HEK293 (cell line): Measurements from ENCODE around the gene GRB2.

Experiments
- CTCF ChIA-PET: fragments of 350-600 bp; formaldehyde crosslinking; extraction: SDS; loops from one replicate; lab custom pipeline; 2021; ENCODE audit warnings: antibody characterized with exemption; lab: Yijun Ruan, JAX
- POLR2A ChIA-PET: fragments of 300-600 bp; formaldehyde crosslinking; extraction: SDS; loops from one replicate; lab custom pipeline; 2020; ENCODE audit warnings: antibody characterized with exemption, inconsistent platforms; lab: Yijun Ruan, JAX
- H3K27ac ChIP-seq: fragments of 200-500 bp; sonication (Bioruptor generic); 2 replicates; pipeline ENCODE4 v1.5.1; 2014; ENCODE audit warnings: low read depth, low read length, control low read depth, inconsistent platforms; ENCODE audit errors: extremely low read depth
- H3K36me3 ChIP-seq, 2 experiments: fragments of 200-500 bp in 1 of 2; sonication (Bioruptor generic) in 1 of 2; 1 replicate in 1 of 2; 2 replicates in 1 of 2; pipeline ENCODE4 v1.5.1; 2014 to 2017; ENCODE audit warnings: inconsistent platforms in 2 of 2, low read length in 2 of 2; ENCODE audit not compliant: control insufficient read depth in 2 of 2, insufficient read depth in 1 of 2
- H3K4me1 ChIP-seq: fragments of 200-500 bp; sonication (Bioruptor generic); 2 replicates; pipeline ENCODE4 v1.5.1; 2014; ENCODE audit warnings: mild to moderate bottlenecking, low read length, inconsistent platforms; ENCODE audit not compliant: control insufficient read depth, insufficient read depth
- H3K4me3 ChIP-seq: 2 replicates; pipeline ENCODE4 v1.5.1; 2011; ENCODE audit warnings: low read depth, mild to moderate bottlenecking, control low read depth, low read length, moderate library complexity
- H3K9me3 ChIP-seq: fragments of 200-500 bp; sonication (Bioruptor generic); 2 replicates; pipeline ENCODE4 v1.5.1; 2014; ENCODE audit warnings: low read depth, low read length, inconsistent platforms; ENCODE audit not compliant: control insufficient read depth, insufficient read depth
- KLF16 ChIP-seq: fragments of 450-650 bp; formaldehyde crosslinking; IDR thresholded peaks from 2 replicates; pipeline ENCODE4 v1.5.1; 2017; ENCODE audit warnings: missing biosample characterization, missing genetic modification characterization
- OSR2 ChIP-seq: fragments of 450-650 bp; formaldehyde crosslinking; IDR thresholded peaks from 2 replicates; pipeline ENCODE4 v1.5.1; 2016; ENCODE audit warnings: missing biosample characterization, missing genetic modification characterization
- PRDM1 ChIP-seq: fragments of 450-650 bp; formaldehyde crosslinking; IDR thresholded peaks from 2 replicates; pipeline ENCODE4; 2016; ENCODE audit warnings: missing biosample characterization, missing genetic modification characterization
- SCRT2 ChIP-seq: fragments of 450-650 bp; formaldehyde crosslinking; IDR thresholded peaks from 2 replicates; pipeline ENCODE4 v1.5.1; 2016; ENCODE audit warnings: missing biosample characterization, missing genetic modification characterization
- SP7 ChIP-seq: fragments of 450-650 bp; formaldehyde crosslinking; IDR thresholded peaks from 2 replicates; pipeline ENCODE4 v1.5.1; 2016; ENCODE audit warnings: missing biosample characterization, missing genetic modification characterization
- ZEB2 ChIP-seq: fragments of 450-650 bp; formaldehyde crosslinking; IDR thresholded peaks from 2 replicates; pipeline ENCODE4 v1.5.1; 2016; ENCODE audit warnings: missing biosample characterization, missing genetic modification characterization
- ZNF10 ChIP-seq: fragments of 450-650 bp; formaldehyde crosslinking; IDR thresholded peaks from 2 replicates; pipeline ENCODE4 v1.5.1; 2017; ENCODE audit warnings: missing biosample characterization, missing genetic modification characterization
- ZNF155 ChIP-seq: fragments of 450-650 bp; formaldehyde crosslinking; IDR thresholded peaks from 2 replicates; pipeline ENCODE4 v1.5.1; 2016; ENCODE audit warnings: missing biosample characterization, missing genetic modification characterization
- ZNF157 ChIP-seq: fragments of 450-650 bp; formaldehyde crosslinking; IDR thresholded peaks from 2 replicates; pipeline ENCODE4 v1.5.1; 2016; ENCODE audit warnings: missing biosample characterization, missing genetic modification characterization
- ZNF2 ChIP-seq: fragments of 450-650 bp; formaldehyde crosslinking; IDR thresholded peaks from 2 replicates; pipeline ENCODE4 v1.5.1; 2016; ENCODE audit warnings: missing biosample characterization, missing genetic modification characterization
- ZNF223 ChIP-seq: fragments of 450-650 bp; formaldehyde crosslinking; IDR thresholded peaks from 2 replicates; pipeline ENCODE4 v1.5.1; 2016; ENCODE audit warnings: missing biosample characterization, missing genetic modification characterization
- ZNF274 ChIP-seq, 2 experiments: fragments of 200-500 bp in 1 of 2; fragments of 450-650 bp in 1 of 2; sonication (Bioruptor generic) in 1 of 2; formaldehyde crosslinking in 1 of 2; IDR thresholded peaks; 2 replicates each; pipeline versions ENCODE4 v1.5.1 to v1.6.1; 2014 to 2016; ENCODE audit warnings: borderline replicate concordance in 1 of 2, inconsistent platforms in 1 of 2, low read length in 1 of 2, missing biosample characterization in 1 of 2, missing genetic modification characterization in 1 of 2
- ZNF335 ChIP-seq: fragments of 450-650 bp; formaldehyde crosslinking; conservative IDR thresholded peaks from 2 replicates; pipeline ENCODE4 v1.5.1; 2016; ENCODE audit warnings: missing biosample characterization, missing genetic modification characterization
- ZNF366 ChIP-seq: fragments of 450-650 bp; formaldehyde crosslinking; conservative IDR thresholded peaks from 2 replicates; pipeline ENCODE4 v1.5.1; 2016; ENCODE audit warnings: missing biosample characterization, missing genetic modification characterization
- ZNF391 ChIP-seq: fragments of 450-650 bp; formaldehyde crosslinking; IDR thresholded peaks from 2 replicates; pipeline ENCODE4 v1.5.1; 2016; ENCODE audit warnings: low read depth, missing biosample characterization, missing genetic modification characterization, borderline replicate concordance
- ZNF501 ChIP-seq: fragments of 450-650 bp; formaldehyde crosslinking; IDR thresholded peaks from 2 replicates; pipeline ENCODE4 v1.5.1; 2016; ENCODE audit warnings: missing biosample characterization, missing genetic modification characterization
- ZNF529 ChIP-seq: fragments of 450-650 bp; formaldehyde crosslinking; IDR thresholded peaks from 2 replicates; pipeline ENCODE4 v1.5.1; 2017; ENCODE audit warnings: missing genetic modification characterization, missing biosample characterization; ENCODE audit not compliant: insufficient replicate concordance
- ZNF549 ChIP-seq: fragments of 450-650 bp; IDR thresholded peaks from 2 replicates; pipeline ENCODE4 v1.5.1; 2018; ENCODE audit warnings: missing biosample characterization, missing genetic modification characterization, mild to moderate bottlenecking, inconsistent platforms, moderate library complexity
- ZNF629 ChIP-seq: fragments of 450-650 bp; formaldehyde crosslinking; IDR thresholded peaks from 2 replicates; pipeline ENCODE4 v1.5.1; 2017; ENCODE audit warnings: missing biosample characterization, missing genetic modification characterization
- ZNF654 ChIP-seq: fragments of 450-650 bp; formaldehyde crosslinking; IDR thresholded peaks from 2 replicates; pipeline ENCODE4 v1.5.1; 2016; ENCODE audit warnings: low read depth, missing biosample characterization, missing genetic modification characterization
- ZNF768 ChIP-seq: fragments of 450-650 bp; formaldehyde crosslinking; IDR thresholded peaks from 2 replicates; pipeline ENCODE4 v1.5.1; 2018; ENCODE audit warnings: missing biosample characterization, mild to moderate bottlenecking, missing genetic modification characterization
- ZNF776 ChIP-seq: fragments of 450-650 bp; formaldehyde crosslinking; IDR thresholded peaks from 2 replicates; pipeline ENCODE4 v1.5.0; 2017; ENCODE audit warnings: missing biosample characterization, missing genetic modification characterization, borderline replicate concordance
- ZNF785 ChIP-seq: fragments of 450-650 bp; formaldehyde crosslinking; IDR thresholded peaks from 2 replicates; pipeline ENCODE4 v1.5.1; 2016; ENCODE audit warnings: missing biosample characterization, missing genetic modification characterization
- TF ChIP-seq, protein P1 (sequence below): fragments of 450-650 bp; formaldehyde crosslinking; IDR thresholded peaks from 2 replicates; pipeline ENCODE4; 2016; ENCODE audit warnings: missing biosample characterization, missing genetic modification characterization
- TF ChIP-seq, protein P2 (sequence below): sonication (generic); formaldehyde crosslinking; IDR thresholded peaks from 2 replicates; pipeline ENCODE4 v1.8.1; 2022; ENCODE audit warnings: mild to moderate bottlenecking, moderate library complexity, missing genetic modification reagents
- TF ChIP-seq, protein P3 (sequence below): fragments of 450-650 bp; formaldehyde crosslinking; IDR thresholded peaks from 2 replicates; pipeline ENCODE4 v1.5.1; 2016; ENCODE audit warnings: missing biosample characterization, missing genetic modification characterization
- TF ChIP-seq, protein P4 (sequence below): fragments of 450-650 bp; formaldehyde crosslinking; IDR thresholded peaks from 2 replicates; pipeline ENCODE4 v1.5.1; 2016; ENCODE audit warnings: missing biosample characterization, missing genetic modification characterization

GRB2 gene

GRCh38 chr17:75414488-75414887, 9.0 kb upstream of the GRB2 start (continued):
- TF ChIP-seq, protein P1, sequence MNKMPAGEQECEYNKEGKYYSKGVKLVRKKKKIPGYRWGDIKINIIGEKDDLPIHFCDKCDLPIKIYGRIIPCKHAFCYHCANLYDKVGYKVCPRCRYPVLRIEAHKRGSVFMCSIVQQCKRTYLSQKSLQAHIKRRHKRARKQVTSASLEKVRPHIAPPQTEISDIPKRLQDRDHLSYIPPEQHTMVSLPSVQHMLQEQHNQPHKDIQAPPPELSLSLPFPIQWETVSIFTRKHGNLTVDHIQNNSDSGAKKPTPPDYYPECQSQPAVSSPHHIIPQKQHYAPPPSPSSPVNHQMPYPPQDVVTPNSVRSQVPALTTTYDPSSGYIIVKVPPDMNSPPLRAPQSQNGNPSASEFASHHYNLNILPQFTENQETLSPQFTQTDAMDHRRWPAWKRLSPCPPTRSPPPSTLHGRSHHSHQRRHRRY (tag by site-specific recombination), result no peak
- TF ChIP-seq OSR2 (tag by site-specific recombination), result no peak
- TF ChIP-seq, all 188 proteins: peak for 0

DNA sequence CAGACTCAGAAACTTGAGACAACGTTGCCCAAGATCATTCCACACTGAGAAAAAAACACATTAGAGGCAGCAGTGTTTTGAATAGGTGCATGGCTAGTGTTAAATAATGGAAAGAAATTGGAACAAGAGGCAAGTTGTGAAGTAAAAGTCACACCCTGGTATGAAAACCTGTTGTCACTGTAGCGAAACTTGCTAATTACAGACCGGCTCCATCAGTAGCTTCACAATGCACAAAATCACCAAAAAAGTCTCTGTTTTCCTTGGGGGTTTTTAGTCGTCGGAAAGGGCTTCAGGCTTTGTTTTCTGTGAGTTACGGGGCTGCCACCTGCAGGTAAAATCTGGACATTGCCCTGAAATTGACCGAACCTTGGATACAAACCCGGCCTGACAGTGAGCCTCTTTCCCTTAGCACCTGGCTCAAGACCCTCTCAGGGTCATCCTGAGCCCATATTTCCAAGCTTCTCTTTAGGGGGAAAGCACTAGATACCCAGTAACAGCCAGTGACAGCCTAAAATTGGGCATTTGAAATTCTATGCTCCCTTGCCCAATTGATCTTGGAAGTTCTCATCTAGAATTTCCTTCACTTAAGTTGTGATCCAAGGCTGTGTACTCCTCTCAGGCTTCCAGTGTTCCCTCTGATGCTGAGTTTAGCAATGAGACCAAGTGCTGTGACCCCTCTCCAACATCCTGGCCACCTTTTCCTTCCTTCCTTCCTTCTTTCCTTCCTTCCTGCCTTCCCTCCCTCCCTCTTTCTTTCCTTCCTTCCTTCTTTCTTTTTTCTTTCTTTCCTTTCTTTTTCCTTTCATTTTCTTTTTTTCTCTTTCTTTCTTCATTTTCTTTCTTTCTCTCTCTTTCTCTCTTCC, 7.2 kb upstream of the GRB2 start:
- H3K4me1 ChIP-seq, result no peaks in the 10 kb centered on the region
- H3K27ac ChIP-seq, result no peak overlapping the region
- POLR2A ChIA-PET, result interaction anchor here (0.6 to 2.0 kb wide), 7 partner anchors 97 to 172 kb away, joined by 3 to 13 read pairs (median 4); partner anchors contain the start of genes GGA3, MIF4GD and SLC25A19
- no peak overlapping the region for H3K4me3 ChIP-seq
- no peaks in the 10 kb centered on the region for H3K36me3 ChIP-seq
- CTCF ChIA-PET, result interaction anchor here (0.6 to 3.5 kb wide), 46 partner anchors 9 to 557 kb away, joined by 3 to 30 read pairs (median 4); partner anchors contain the start of genes MIF4GD, MRPS7, NUP85 and SLC25A19
- no peaks in the 10 kb centered on the region for H3K9me3 ChIP-seq
- TF ChIP-seq, protein P2, sequence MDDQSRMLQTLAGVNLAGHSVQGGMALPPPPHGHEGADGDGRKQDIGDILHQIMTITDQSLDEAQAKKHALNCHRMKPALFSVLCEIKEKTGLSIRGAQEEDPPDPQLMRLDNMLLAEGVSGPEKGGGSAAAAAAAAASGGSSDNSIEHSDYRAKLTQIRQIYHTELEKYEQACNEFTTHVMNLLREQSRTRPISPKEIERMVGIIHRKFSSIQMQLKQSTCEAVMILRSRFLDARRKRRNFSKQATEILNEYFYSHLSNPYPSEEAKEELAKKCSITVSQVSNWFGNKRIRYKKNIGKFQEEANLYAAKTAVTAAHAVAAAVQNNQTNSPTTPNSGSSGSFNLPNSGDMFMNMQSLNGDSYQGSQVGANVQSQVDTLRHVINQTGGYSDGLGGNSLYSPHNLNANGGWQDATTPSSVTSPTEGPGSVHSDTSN (CRISPR knock-in tag), result no peak
- TF ChIP-seq ZNF629 (tag by site-specific recombination) (0 out of 2 replicates have a peak, but pooled peaks have one; percentile 21), ZNF776 (0 out of 2 replicates have a peak, but pooled peaks have one; percentile 22), ZNF223 (tag by site-specific recombination) (no peak), ZNF366 (tag by site-specific recombination) (peak; percentile 98), ZNF335 (peak; percentile 61), ZNF549 (no peak), ZNF10 (peak; percentile 37; the same call in 1 of the 2 replicates), PRDM1 (tag by site-specific recombination) (peak; percentile 99), ZNF768 (tag by site-specific recombination) (peak; percentile 76; the same call in 1 of the 2 replicates), ZNF654 (peak; percentile 100), ZNF274 (IDR thresholded peaks at IDR 0.05; ENCODE audit: low read length) (no peak), ZNF274 (tag by site-specific recombination; IDR thresholded peaks at IDR 0.05; ENCODE audit: borderline replicate concordance) (no peak), ZNF501 (peak; percentile 48; the same call in 1 of the 2 replicates), ZEB2 (tag by site-specific recombination) (0 out of 2 replicates have a peak, but pooled peaks have one; percentile 53), ZNF391 (tag by site-specific recombination) (0 out of 2 replicates have a peak, but pooled peaks have one; percentile 49), SCRT2 (tag by site-specific recombination) (peak; percentile 70), ZNF529 (no peak), ZNF2 (tag by site-specific recombination) (0 out of 2 replicates have a peak, but pooled peaks have one; percentile 64), ZNF157 (tag by site-specific recombination) (no peak), ZNF155 (tag by site-specific recombination) (0 out of 2 replicates have a peak, but pooled peaks have one; percentile 29), KLF16 (tag by site-specific recombination) (0 out of 2 replicates have a peak, but pooled peaks have one; percentile 15), ZNF785 (tag by site-specific recombination) (no peak), SP7 (peak; percentile 77)
- TF ChIP-seq, protein P3, sequence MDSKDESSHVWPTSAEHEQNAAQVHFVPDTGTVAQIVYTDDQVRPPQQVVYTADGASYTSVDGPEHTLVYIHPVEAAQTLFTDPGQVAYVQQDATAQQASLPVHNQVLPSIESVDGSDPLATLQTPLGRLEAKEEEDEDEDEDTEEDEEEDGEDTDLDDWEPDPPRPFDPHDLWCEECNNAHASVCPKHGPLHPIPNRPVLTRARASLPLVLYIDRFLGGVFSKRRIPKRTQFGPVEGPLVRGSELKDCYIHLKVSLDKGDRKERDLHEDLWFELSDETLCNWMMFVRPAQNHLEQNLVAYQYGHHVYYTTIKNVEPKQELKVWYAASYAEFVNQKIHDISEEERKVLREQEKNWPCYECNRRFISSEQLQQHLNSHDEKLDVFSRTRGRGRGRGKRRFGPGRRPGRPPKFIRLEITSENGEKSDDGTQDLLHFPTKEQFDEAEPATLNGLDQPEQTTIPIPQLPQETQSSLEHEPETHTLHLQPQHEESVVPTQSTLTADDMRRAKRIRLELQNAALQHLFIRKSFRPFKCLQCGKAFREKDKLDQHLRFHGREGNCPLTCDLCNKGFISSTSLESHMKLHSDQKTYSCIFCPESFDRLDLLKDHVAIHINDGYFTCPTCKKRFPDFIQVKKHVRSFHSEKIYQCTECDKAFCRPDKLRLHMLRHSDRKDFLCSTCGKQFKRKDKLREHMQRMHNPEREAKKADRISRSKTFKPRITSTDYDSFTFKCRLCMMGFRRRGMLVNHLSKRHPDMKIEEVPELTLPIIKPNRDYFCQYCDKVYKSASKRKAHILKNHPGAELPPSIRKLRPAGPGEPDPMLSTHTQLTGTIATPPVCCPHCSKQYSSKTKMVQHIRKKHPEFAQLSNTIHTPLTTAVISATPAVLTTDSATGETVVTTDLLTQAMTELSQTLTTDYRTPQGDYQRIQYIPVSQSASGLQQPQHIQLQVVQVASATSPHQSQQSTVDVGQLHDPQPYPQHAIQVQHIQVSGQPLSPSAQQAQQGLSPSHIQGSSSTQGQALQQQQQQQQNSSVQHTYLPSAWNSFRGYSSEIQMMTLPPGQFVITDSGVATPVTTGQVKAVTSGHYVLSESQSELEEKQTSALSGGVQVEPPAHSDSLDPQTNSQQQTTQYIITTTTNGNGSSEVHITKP, result no peak
- TF ChIP-seq, protein P4, sequence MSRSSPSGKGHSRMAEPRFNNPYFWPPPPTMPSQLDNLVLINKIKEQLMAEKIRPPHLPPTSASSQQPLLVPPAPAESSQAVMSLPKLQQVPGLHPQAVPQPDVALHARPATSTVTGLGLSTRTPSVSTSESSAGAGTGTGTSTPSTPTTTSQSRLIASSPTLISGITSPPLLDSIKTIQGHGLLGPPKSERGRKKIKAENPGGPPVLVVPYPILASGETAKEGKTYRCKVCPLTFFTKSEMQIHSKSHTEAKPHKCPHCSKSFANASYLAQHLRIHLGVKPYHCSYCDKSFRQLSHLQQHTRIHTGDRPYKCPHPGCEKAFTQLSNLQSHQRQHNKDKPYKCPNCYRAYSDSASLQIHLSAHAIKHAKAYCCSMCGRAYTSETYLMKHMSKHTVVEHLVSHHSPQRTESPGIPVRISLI (tag by site-specific recombination), result peak; percentile 37; the same call in 1 of the 2 replicates
